OCI-LY7 (cell line): Measurements from ENCODE around the gene APOC3. TPM values are rescaled to one million over a fixed set of nuclear protein-coding genes. Genes with fewer than 3 reads are reported as not detected.

Source experiments
- Bru-seq: library from RNA; stranded (reverse); fragments of 400-500 nt; gene quantifications from one replicate; lab custom pipeline; 2021; lab: Mats Ljungman, UMichigan
- BruChase-seq, 2 experiments: library from RNA; stranded (reverse); fragments of 400-500 nt; gene quantifications; one replicate each; lab custom pipeline; 2021; lab: Mats Ljungman, UMichigan
- BruUV-seq: library from RNA; stranded (reverse); fragments of 400-500 nt; replicated peaks from 2 replicates; lab custom pipeline; 2021; lab: Mats Ljungman, UMichigan
- CTCF ChIA-PET: fragments of 300-600 bp; sonication (Branson Sonifier 250); formaldehyde crosslinking; loops from one replicate; lab custom pipeline; 2022; ENCODE audit warnings: antibody characterized with exemption; ENCODE audit not compliant: unreplicated experiment; lab: Charles Lee
- POLR2A ChIA-PET: fragments of 300-600 bp; sonication (Branson Sonifier 250); formaldehyde crosslinking; loops from one replicate; lab custom pipeline; 2022; ENCODE audit warnings: antibody characterized with exemption; lab: Charles Lee
- DNase-seq: peaks from one replicate; pipeline ENCODE4 v3.0.0-alpha.2; 2015; ENCODE audit warnings: low spot score
- H2AFZ ChIP-seq: fragments of 200-600 bp; sonication (generic), shearing (Covaris generic); 2 replicates; pipeline ENCODE4 v1.6.1; 2014; ENCODE audit warnings: mild to moderate bottlenecking, antibody characterized with exemption, low read length, moderate library complexity
- H3K27ac ChIP-seq: fragments of 200-600 bp; sonication (generic); 2 replicates; pipeline ENCODE4 v1.5.1; 2014; ENCODE audit warnings: mixed run types, low read depth, mild to moderate bottlenecking, moderate library complexity, low read length, inconsistent platforms; ENCODE audit not compliant: poor library complexity, severe bottlenecking
- H3K36me3 ChIP-seq: fragments of 200-600 bp; sonication (generic); 2 replicates; pipeline ENCODE4 v1.6.1; 2014; ENCODE audit warnings: mild to moderate bottlenecking, antibody characterized with exemption, low read length, moderate library complexity, mixed read lengths; ENCODE audit not compliant: insufficient read depth
- H3K4me1 ChIP-seq: fragments of 200-600 bp; sonication (generic); 2 replicates; pipeline ENCODE4 v1.5.1; 2014; ENCODE audit warnings: mild to moderate bottlenecking, low read length; ENCODE audit not compliant: insufficient read depth, poor library complexity, severe bottlenecking
- H3K4me2 ChIP-seq: fragments of 200-600 bp; sonication (generic); 2 replicates; pipeline ENCODE4 v1.6.1; 2014; ENCODE audit warnings: mild to moderate bottlenecking, low read length
- H3K4me3 ChIP-seq: fragments of 200-600 bp; sonication (generic); 2 replicates; pipeline ENCODE4 v1.5.1; 2014; ENCODE audit warnings: mild to moderate bottlenecking, low read depth, low read length; ENCODE audit not compliant: poor library complexity, severe bottlenecking
- H3K79me2 ChIP-seq: fragments of 200-600 bp; sonication (generic); 2 replicates; pipeline ENCODE4 v1.6.1; 2016; ENCODE audit warnings: low read depth, mild to moderate bottlenecking, low read length, moderate library complexity, mixed read lengths; ENCODE audit not compliant: insufficient read depth
- H3K9me2 ChIP-seq: fragments of 200-600 bp; sonication (generic); 2 replicates; pipeline ENCODE4 v1.6.1; 2016; ENCODE audit warnings: mild to moderate bottlenecking, low read length, mixed read lengths; ENCODE audit not compliant: insufficient read depth
- H3K9me3 ChIP-seq: fragments of 200-600 bp; sonication (generic); 2 replicates; pipeline ENCODE4 v1.6.1; 2014; ENCODE audit warnings: mild to moderate bottlenecking, mixed run types, low read length, mixed read lengths
- H4K20me1 ChIP-seq: fragments of 200-600 bp; sonication (generic); 2 replicates; pipeline ENCODE4 v1.6.1; 2014; ENCODE audit warnings: mild to moderate bottlenecking, antibody characterized with exemption, low read length, moderate library complexity, mixed read lengths; ENCODE audit not compliant: insufficient read depth
- CTCF ChIP-seq: fragments of 200-600 bp; sonication (generic); conservative IDR thresholded peaks from 2 replicates; pipeline ENCODE4 v1.5.1; 2014; ENCODE audit warnings: mild to moderate bottlenecking, antibody characterized with exemption, low read length, moderate library complexity, mixed read lengths
- EZH2phosphoT487 ChIP-seq: fragments of 200-600 bp; sonication (generic); IDR thresholded peaks from 2 replicates; pipeline ENCODE4 v1.6.1; 2018; ENCODE audit warnings: low read depth, borderline replicate concordance, mild to moderate bottlenecking, mixed run types, antibody characterized with exemption, low read length, moderate library complexity, mixed read lengths
- intact Hi-C: fragments of 100-400 bp; cut with micrococcal nuclease; formaldehyde crosslinking; loops from one replicate; pipeline ENCODE4 v1.10.0; 2022; ENCODE audit not compliant: unreplicated experiment
- long read RNA-seq: library from polyadenylated mRNA; stranded (forward); transcript quantifications from one replicate; pipeline ENCODE4 v2.0.0, GENCODE V29; 2022
- total RNA-seq, 2 experiments: library from RNA; depleted of rRNA in 1 of 2; stranded (reverse); fragments of >200 nt in 1 of 2; shearing (Covaris generic) in 1 of 2; gene quantifications; 2 replicates each; pipeline ENCODE4 v1.2.3, GENCODE V29; 2014 to 2022

APOC3 gene
- total RNA-seq (2014; rRNA removed; shearing (Covaris generic)) = not detected in 2 replicates
- not detected in 2 replicates for total RNA-seq (2022)
- not detected for Bru-seq, nascent RNA
- not detected for BruChase-seq, experiment 1, labeled RNA remaining after a 6-hour chase
- BruChase-seq, experiment 2, labeled RNA remaining after a 2-hour chase = not detected
- long read RNA-seq = 0 reads

GRCh38 chr11:116829525-116830183 lies at the start of gene APOC3:
Gene APOC3, plus strand, starts transcription at chr11:116829907. Its CDS starts 676 bp downstream, at chr11:116830583.
- no peak for DNase-seq
- H3K4me3 ChIP-seq = no peak within 1 kb of the TSS
- ChIA-PET CTCF (no interaction called here), POLR2A (no interaction called here)
- H3K4me1 ChIP-seq = no peaks in the 10 kb centered on the region
- no peak within 1 kb of the TSS for H3K27ac ChIP-seq
- no TSS peak for BruUV-seq
- H3K9me3 ChIP-seq = no peaks in the 10 kb centered on the region
- no peaks in the 10 kb centered on the region for H3K9me2 ChIP-seq
- no peak within 1 kb of the TSS for H2AFZ ChIP-seq
- H3K36me3 ChIP-seq = no peaks in the 10 kb centered on the region
- no peak within 1 kb of the TSS for H3K4me2 ChIP-seq
- H3K79me2 ChIP-seq = no peaks in the 10 kb centered on the region
- intact Hi-C loops = no loop called here
- no peaks in the 10 kb centered on the region for H4K20me1 ChIP-seq
- no peak for TF ChIP-seq EZH2phosphoT487
- no peak for TF ChIP-seq CTCF

- no TSS peak for BruUV-seq
Observed at GRCh38 chr11:116782728-116783127, 47.0 kb upstream of the APOC3 start.

More at GRCh38 chr11:116782728-116783127, 47.0 kb upstream of the APOC3 start:
- intact Hi-C loops = no loop called here
- Histone ChIP-seq H3K36me3 (peaks cover 89% of the 10 kb centered on the region), H4K20me1 (no peaks in the 10 kb centered on the region), H3K9me2 (no peaks in the 10 kb centered on the region), H3K4me3 (no peak overlapping the region), H3K9me3 (no peaks in the 10 kb centered on the region), H3K27ac (no peak overlapping the region), H3K79me2 (peaks cover 21% of the 10 kb centered on the region), H3K4me1 (peaks cover 9% of the 10 kb centered on the region), H3K4me2 (no peak overlapping the region), H2AFZ (no peak overlapping the region)
- no peak for DNase-seq
- TF ChIP-seq EZH2phosphoT487 = no peak
- no peak for TF ChIP-seq CTCF
- ChIA-PET CTCF (no interaction called here), POLR2A (interaction anchor here (0.6 kb wide), 1 partner anchor 369 kb away, joined by 3 read pairs; no protein-coding TSS in a partner anchor)
